ENCODE data around the gene BPI. TPM values are rescaled to one million over a fixed set of nuclear protein-coding genes. Genes with fewer than 3 reads are reported as not detected.
"Not testable (repeated sequence)": the region's sequence is repeated elsewhere in the genome, so short reads cannot be mapped to it uniquely, and the experiment has no call there.

The BPI gene
- polyA plus RNA-seq, 1 of the 3 experiments (the other 2 are of a cell fraction) = not detected

GRCh38 chr20:38278763-38279162 lies 25.2 kb upstream of the BPI start:
- CTCF ChIA-PET = no interaction called here
- no peaks in the 10 kb centered on the region for H3K79me2 ChIP-seq (ENCODE audit: insufficient read depth)

GRCh38 chr20:38281176-38281915 lies 22.6 kb upstream of the BPI start:
- POLR2A ChIA-PET; DNase-seq; H3K9ac ChIP-seq; H3K27me3 ChIP-seq (ENCODE audit: insufficient read depth); H3K36me3 ChIP-seq (replicated peaks in 1 of 2; ENCODE audit: control insufficient read depth in 1 of 2, insufficient read depth in 2 of 2, low read length in 1 of 2); H3K4me1 ChIP-seq (ENCODE audit: control insufficient read depth in 1 of 2, insufficient read depth in 2 of 2, low read depth in 1 of 2, low read length in 1 of 2); H2AFZ ChIP-seq (ENCODE audit: low read depth); H3K4me3 ChIP-seq (ENCODE audit: low read depth in 2 of 2, low read length in 1 of 2); H3K9me3 ChIP-seq; H3K27ac ChIP-seq (ENCODE audit: low read depth in 2 of 2, low read length in 1 of 2); H3K4me2 ChIP-seq; H3K9me2 ChIP-seq; H3K79me2 ChIP-seq (ENCODE audit: insufficient read depth); H4K20me1 ChIP-seq (ENCODE audit: insufficient read depth); H3F3A ChIP-seq (replicated peaks; ENCODE audit: insufficient read depth): not testable (repeated sequence)
- CTCF ChIA-PET = interaction anchor here (0.5 to 0.6 kb wide), 2 partner anchors 242 to 271 kb away, joined by 3 read pairs; no protein-coding TSS in a partner anchor
- WGBS (ENCODE audit: low lambda C conversion rate) = 93% methylated on average over 1 of the region's 6 CpGs

More at GRCh38 chr20:38278763-38279162, 25.2 kb upstream of the BPI start:
- Histone ChIP-seq H3K4me3 (ENCODE audit: low read depth in 2 of 2, low read length in 1 of 2) (no peak overlapping the region), H3K4me2 (no peak overlapping the region), H3F3A (replicated peaks; ENCODE audit: insufficient read depth) (peaks cover 29% of the 10 kb centered on the region), H3K36me3 (replicated peaks in 1 of 2; ENCODE audit: control insufficient read depth in 1 of 2, insufficient read depth in 2 of 2, low read length in 1 of 2) (no peaks in the 10 kb centered on the region), H3K27ac (ENCODE audit: low read depth in 2 of 2, low read length in 1 of 2) (no peak overlapping the region), H3K9ac (no peak overlapping the region), H2AFZ (ENCODE audit: low read depth) (no peak overlapping the region), H4K20me1 (ENCODE audit: insufficient read depth) (no peaks in the 10 kb centered on the region), H3K9me3 (no peaks in the 10 kb centered on the region), H3K27me3 (ENCODE audit: insufficient read depth) (no peaks in the 10 kb centered on the region), H3K4me1 (ENCODE audit: control insufficient read depth in 1 of 2, insufficient read depth in 2 of 2, low read depth in 1 of 2, low read length in 1 of 2) (peaks cover 0 to 2% of the 10 kb centered on the region in 2 experiments; a peak in 1 of 4 replicates), H3K9me2 (no peaks in the 10 kb centered on the region)
- POLR2A ChIA-PET = no interaction called here
- TF ChIP-seq, protein P1, sequence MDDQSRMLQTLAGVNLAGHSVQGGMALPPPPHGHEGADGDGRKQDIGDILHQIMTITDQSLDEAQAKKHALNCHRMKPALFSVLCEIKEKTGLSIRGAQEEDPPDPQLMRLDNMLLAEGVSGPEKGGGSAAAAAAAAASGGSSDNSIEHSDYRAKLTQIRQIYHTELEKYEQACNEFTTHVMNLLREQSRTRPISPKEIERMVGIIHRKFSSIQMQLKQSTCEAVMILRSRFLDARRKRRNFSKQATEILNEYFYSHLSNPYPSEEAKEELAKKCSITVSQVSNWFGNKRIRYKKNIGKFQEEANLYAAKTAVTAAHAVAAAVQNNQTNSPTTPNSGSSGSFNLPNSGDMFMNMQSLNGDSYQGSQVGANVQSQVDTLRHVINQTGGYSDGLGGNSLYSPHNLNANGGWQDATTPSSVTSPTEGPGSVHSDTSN (IDR thresholded peaks at IDR 0.05) = no peak
- TF ChIP-seq TAF1 (IDR thresholded peaks at IDR 0.05; ENCODE audit: borderline replicate concordance, low read depth, low read length) (no peak), RAD21 (IDR thresholded peaks at IDR 0.05; ENCODE audit: low read length) (no peak), REST (IDR thresholded peaks at IDR 0.05; ENCODE audit: low read depth, low read length) (no peak), SMC3 (IDR thresholded peaks at IDR 0.05; ENCODE audit: low read depth, low read length) (no peak)
- WGBS (ENCODE audit: low lambda C conversion rate) = 93% methylated on average over 2 of the region's 2 CpGs
- DNase-seq = no peak

Measured in SK-N-SH (cell line).